SK-N-SH treated with all-trans-retinoic acid at 6 μM for 48 hours (cell line): ENCODE results near the gene TAOK3.

ENCODE experiments used
- PPARA ChIP-seq: fragments of 250-450 bp; sonication (Bioruptor Pico); IDR thresholded peaks from 2 replicates; pipeline ENCODE4 v1.5.0; 2020; ENCODE audit warnings: mild to moderate bottlenecking, borderline replicate concordance
- RARB ChIP-seq: fragments of 250-450 bp; sonication (Bioruptor Pico); IDR thresholded peaks from 2 replicates; pipeline ENCODE4 v1.8.0; 2021; ENCODE audit warnings: mild to moderate bottlenecking, moderate library complexity
- SNAI2 ChIP-seq: fragments of 250-450 bp; sonication (Bioruptor Pico); IDR thresholded peaks from 2 replicates; pipeline ENCODE4 v1.5.0; 2020; ENCODE audit warnings: mild to moderate bottlenecking, moderate library complexity
- TOX ChIP-seq: fragments of 250-450 bp; sonication (Bioruptor Pico); IDR thresholded peaks from 2 replicates; pipeline ENCODE4 v1.8.0; 2021; ENCODE audit warnings: mild to moderate bottlenecking, moderate library complexity, borderline replicate concordance
- ZFP3 ChIP-seq: fragments of 250-450 bp; sonication (Bioruptor Pico); IDR thresholded peaks from 2 replicates; pipeline ENCODE4 v1.5.0; 2020; ENCODE audit warnings: mild to moderate bottlenecking, moderate library complexity
- ZNF8 ChIP-seq: fragments of 450-650 bp; formaldehyde crosslinking; IDR thresholded peaks from 2 replicates; pipeline ENCODE4 v1.5.0; 2020; ENCODE audit warnings: mild to moderate bottlenecking, moderate library complexity

GRCh38 chr12:118193477-118193876 lies 179.2 kb downstream of the TAOK3 start:
- TF ChIP-seq PPARA (CRISPR knock-in tag) (no peak), RARB (CRISPR knock-in tag) (no peak), ZFP3 (CRISPR knock-in tag) (no peak), SNAI2 (CRISPR knock-in tag) (no peak), TOX (no peak), ZNF8 (CRISPR knock-in tag) (no peak)
